HuH-7 (cell line): ENCODE data around the gene SQOR.

Experiments
- DNase-seq: peaks from one replicate; pipeline ENCODE4 v3.0.0; 2011; ENCODE audit warnings: low spot score

The SQOR gene

GRCh38 chr15:45634432-45635190 is at the start of gene SQOR:
SQOR (plus strand) TSS chr15:45635029; CDS start chr15:45658924, 23,895 bp downstream.
- DNase-seq = peak; percentile 58

GRCh38 chr15:45585069-45585791 is 49.6 kb upstream of the SQOR start:
- no peak for DNase-seq

- no peak for DNase-seq
Measured at GRCh38 chr15:45586125-45586524, 48.7 kb upstream of the SQOR start.

- DNase-seq = no peak
Measured at GRCh38 chr15:45586601-45587094, 48.2 kb upstream of the SQOR start.

- peak; percentile 60 for DNase-seq
Measured at GRCh38 chr15:45587095-45587862, 47.5 kb upstream of the SQOR start, which contains the start of gene BLOC1S6. BLOC1S6 (plus strand) TSS chr15:45587379; CDS start chr15:45587444, 65 bp downstream.

- no peak for DNase-seq
Measured at GRCh38 chr15:45587863-45588170, 47.0 kb upstream of the SQOR start.

- no peak for DNase-seq
Measured at GRCh38 chr15:45588219-45588875, 46.5 kb upstream of the SQOR start.

- DNase-seq = no peak
Measured at GRCh38 chr15:45589256-45589655, 45.6 kb upstream of the SQOR start.

GRCh38 chr15:45594319-45594718 is 40.5 kb upstream of the SQOR start:
- no peak for DNase-seq

- no peak for DNase-seq
Measured at GRCh38 chr15:45594835-45595530, 39.8 kb upstream of the SQOR start.

GRCh38 chr15:45603881-45604280 is 30.9 kb upstream of the SQOR start:
- DNase-seq = no peak

GRCh38 chr15:45604326-45604725 is 30.5 kb upstream of the SQOR start:
- no peak for DNase-seq

GRCh38 chr15:45606413-45606812 is 28.4 kb upstream of the SQOR start:
- no peak for DNase-seq

GRCh38 chr15:45606841-45607240 is 28.0 kb upstream of the SQOR start:
- no peak for DNase-seq

- DNase-seq = no peak
Measured at GRCh38 chr15:45611305-45611704, 23.5 kb upstream of the SQOR start.

- no peak for DNase-seq
Measured at GRCh38 chr15:45612790-45613415, 21.9 kb upstream of the SQOR start.

- no peak for DNase-seq
Measured at GRCh38 chr15:45616901-45617323, 17.9 kb upstream of the SQOR start.

GRCh38 chr15:45618813-45619212 is 16.0 kb upstream of the SQOR start:
- DNase-seq = no peak

GRCh38 chr15:45628136-45628535 is 6.7 kb upstream of the SQOR start:
- DNase-seq = no peak

GRCh38 chr15:45630917-45631691 is 3.7 kb upstream of the SQOR start:
- DNase-seq = no peak
